Muscle of leg (tissue), 11 donors: Measurements from ENCODE around the gene RAD51B. TPM values are rescaled to one million over a fixed set of nuclear protein-coding genes. Genes with fewer than 3 reads are reported as not detected.
"Not testable (repeated sequence)": the region's sequence is repeated elsewhere in the genome, so short reads cannot be mapped to it uniquely, and the experiment has no call there.

Source experiments
- DNase-seq: peaks from one replicate; pipeline ENCODE4 v3.0.0; 2013
- H3K27ac ChIP-seq: one replicate; pipeline ENCODE4 v1.5.1; 2013; ENCODE audit warnings: mild to moderate bottlenecking, low read length, control low read depth
- H3K27me3 ChIP-seq: one replicate; pipeline ENCODE4 v1.6.1; 2013; ENCODE audit warnings: low read length; ENCODE audit not compliant: control insufficient read depth, insufficient read depth
- H3K36me3 ChIP-seq: one replicate; pipeline ENCODE4 v1.6.1; 2013; ENCODE audit warnings: low read length; ENCODE audit not compliant: control insufficient read depth, insufficient read depth
- H3K4me1 ChIP-seq: one replicate; pipeline ENCODE4 v1.6.1; 2013; ENCODE audit warnings: low read length; ENCODE audit not compliant: control insufficient read depth, insufficient read depth
- H3K4me3 ChIP-seq: one replicate; pipeline ENCODE4 v1.5.1; 2013; ENCODE audit warnings: low read length, control low read depth
- H3K9me3 ChIP-seq: replicated peaks from 2 replicates; pipeline ENCODE4 v1.6.1; 2013; ENCODE audit warnings: low read depth, low read length; ENCODE audit not compliant: control insufficient read depth
- WGBS: methylation state at CpG from one replicate; pipeline ENCODE4 v1.1.5; 2013; ENCODE audit warnings: missing lambda C conversion rate; ENCODE audit not compliant: insufficient coverage; 5-methylcytosine and 5-hydroxymethylcytosine counted together
- polyA plus RNA-seq, 8 donors: library from polyadenylated mRNA; unstranded; fragments of 120-200 nt; gene quantifications; one replicate each; pipeline versions ENCODE4 v1.2.1 to v1.2.3, GENCODE V29; 2013; ENCODE audit warnings: inconsistent platforms in 1 of 8, low replicate concordance in 1 of 8; ENCODE audit not compliant: insufficient read length in 8 of 8, insufficient read depth in 1 of 8
- total RNA-seq: library from RNA; stranded (reverse); fragments of 120-200 nt; gene quantifications from one replicate; pipeline ENCODE4 v1.2.4, GENCODE V29; 2013

RAD51B gene
- total and polyA plus RNA-seq, 9 donors, result 6.0 to 16.5 (median 7.2) TPM

DNA sequence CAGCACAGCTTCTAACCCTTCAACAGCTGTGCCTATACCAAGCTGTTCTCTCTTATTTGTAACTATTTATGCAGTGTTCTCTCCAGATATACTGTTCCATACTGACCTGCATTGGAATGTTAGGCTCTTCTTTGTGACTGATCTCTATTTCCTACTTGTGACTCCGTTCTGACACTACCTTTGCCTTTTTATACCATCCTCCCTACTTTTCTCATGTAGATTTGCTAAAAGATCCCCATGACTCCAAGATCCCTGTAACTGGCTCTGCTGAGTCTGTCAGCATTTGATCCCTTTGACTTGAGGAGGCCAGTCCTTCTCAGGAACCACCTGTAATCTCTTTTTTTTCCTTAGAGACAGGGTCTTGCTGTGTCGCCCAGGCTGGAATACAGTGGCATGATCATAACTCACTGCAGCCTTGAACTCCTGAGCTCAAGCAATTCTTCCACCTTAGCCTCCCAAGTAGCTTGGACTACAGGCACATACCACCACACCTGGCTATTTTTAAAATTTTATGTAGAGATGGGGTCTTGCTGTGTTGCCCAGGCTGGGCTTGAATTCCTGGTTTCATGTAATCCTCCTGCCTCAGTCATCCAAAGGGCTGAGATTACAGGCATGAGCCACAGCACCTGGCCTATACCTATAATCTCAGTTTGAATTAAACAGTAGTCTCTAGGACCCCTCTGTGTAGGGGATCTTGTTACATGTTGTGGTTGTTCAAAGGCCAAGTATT is 605.0 kb downstream of the RAD51B start:
- WGBS, result 44% methylated on average over 2 of the region's 2 CpGs
- no peaks in the 10 kb centered on the region for H3K36me3 ChIP-seq
- no peaks in the 10 kb centered on the region for H3K27me3 ChIP-seq
- H3K9me3 ChIP-seq, result no peaks in the 10 kb centered on the region
- H3K4me3 ChIP-seq, result no peak overlapping the region
- no peak overlapping the region for H3K27ac ChIP-seq
- peaks cover 2% of the 10 kb centered on the region for H3K4me1 ChIP-seq
- DNase-seq, result no peak

- H3K27ac ChIP-seq, result no peak overlapping the region
- H3K4me1 ChIP-seq, result peaks cover 2% of the 10 kb centered on the region
- no peak for DNase-seq
- no peaks in the 10 kb centered on the region for H3K27me3 ChIP-seq
- H3K36me3 ChIP-seq, result no peaks in the 10 kb centered on the region
- H3K4me3 ChIP-seq, result no peak overlapping the region
- H3K9me3 ChIP-seq, result no peaks in the 10 kb centered on the region
- 88% methylated on average over 5 of the region's 6 CpGs for WGBS
Measured at GRCh38 chr14:68426661-68427549, 607.3 kb downstream of the RAD51B start.

- Histone ChIP-seq H3K4me1 (peaks cover 2% of the 10 kb centered on the region), H3K27me3 (no peaks in the 10 kb centered on the region), H3K36me3 (no peaks in the 10 kb centered on the region), H3K4me3 (no peak overlapping the region), H3K27ac (no peak overlapping the region), H3K9me3 (no peaks in the 10 kb centered on the region)
- no peak for DNase-seq
Measured at GRCh38 chr14:68427550-68427890, 607.9 kb downstream of the RAD51B start.

GRCh38 chr14:68428900-68429299 is 609.3 kb downstream of the RAD51B start:
- not testable (repeated sequence) for H3K27me3 ChIP-seq, H3K9me3 ChIP-seq, DNase-seq, H3K4me3 ChIP-seq, H3K4me1 ChIP-seq, H3K27ac ChIP-seq, H3K36me3 ChIP-seq
- no CpG with 5 or more reads among the region's 5 CpGs for WGBS

DNA sequence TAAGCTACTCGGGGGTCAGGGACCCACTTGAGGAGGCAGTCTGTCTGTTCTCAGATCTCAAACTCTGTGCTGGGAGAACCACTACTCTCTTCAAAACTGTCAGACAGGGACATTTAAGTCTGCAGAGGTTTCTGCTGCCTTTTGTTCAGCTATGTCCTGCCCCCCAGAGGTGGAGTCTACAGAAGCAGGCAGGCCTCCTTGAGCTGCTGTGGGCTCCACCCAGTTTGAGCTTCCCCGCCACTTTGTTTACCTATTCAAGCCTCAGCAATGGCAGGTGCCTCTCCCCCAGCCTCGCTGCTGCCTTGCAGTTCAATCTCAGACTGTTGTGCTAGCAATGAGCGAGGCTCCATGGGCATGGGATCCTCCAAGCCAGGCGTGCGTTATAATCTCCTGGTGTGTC is 614.6 kb downstream of the RAD51B start:
- H3K9me3 ChIP-seq, H3K36me3 ChIP-seq, DNase-seq, H3K27me3 ChIP-seq, H3K4me3 ChIP-seq, H3K27ac ChIP-seq, H3K4me1 ChIP-seq: not testable (repeated sequence)
- WGBS, result 90% methylated on average over 5 of the region's 6 CpGs

- not testable (repeated sequence) for H3K36me3 ChIP-seq, DNase-seq, H3K27me3 ChIP-seq, H3K9me3 ChIP-seq, H3K4me1 ChIP-seq, H3K4me3 ChIP-seq, H3K27ac ChIP-seq
Measured at GRCh38 chr14:68435631-68436030, 616.1 kb downstream of the RAD51B start.

DNA sequence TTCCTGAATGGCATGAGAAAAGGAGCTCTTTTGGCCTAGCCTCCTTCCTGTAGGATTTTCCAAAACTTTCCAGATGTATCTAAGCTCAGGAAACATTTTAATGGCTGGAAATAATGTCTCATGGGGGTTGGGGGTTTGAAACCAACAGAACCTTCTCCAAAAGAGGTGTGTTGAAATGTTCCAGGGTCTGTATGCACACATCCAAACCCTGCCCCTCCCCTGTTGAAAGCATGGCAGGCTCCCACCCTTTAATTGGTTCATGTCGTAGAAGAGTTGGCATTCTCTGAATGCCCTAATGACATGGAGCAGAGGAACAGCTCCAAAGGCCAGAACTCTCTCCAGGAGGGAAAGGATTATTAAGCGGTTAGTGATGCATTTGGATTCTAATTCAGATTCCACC is 620.1 kb downstream of the RAD51B start:
- H3K27ac ChIP-seq, result peak overlapping the region; percentile 8
- peaks cover 8% of the 10 kb centered on the region for H3K9me3 ChIP-seq
- no peak overlapping the region for H3K4me3 ChIP-seq
- DNase-seq, result peak; percentile 79
- WGBS, result no CpG with 5 or more reads among the region's 2 CpGs
- no peaks in the 10 kb centered on the region for H3K36me3 ChIP-seq
- no peaks in the 10 kb centered on the region for H3K27me3 ChIP-seq
- H3K4me1 ChIP-seq, result peaks cover 23% of the 10 kb centered on the region

DNA sequence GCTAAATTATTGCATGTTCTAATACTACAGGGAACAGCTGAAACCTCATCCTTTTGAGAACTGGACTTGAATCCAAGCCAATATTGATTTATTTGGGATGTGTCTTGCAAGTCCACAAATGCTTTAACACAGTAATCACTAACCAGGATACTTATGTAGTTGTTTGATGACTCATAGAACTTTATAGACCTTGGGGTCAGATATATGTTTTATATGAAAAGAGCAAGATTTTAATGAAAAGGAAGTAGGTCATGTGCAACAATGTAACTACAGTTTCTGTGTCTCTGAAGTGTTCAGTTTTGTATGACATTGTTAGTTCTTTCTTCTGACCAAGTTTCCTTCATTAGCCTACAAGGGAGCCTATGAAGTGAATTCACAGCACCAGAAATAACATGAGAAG is 621.2 kb downstream of the RAD51B start:
- no peaks in the 10 kb centered on the region for H3K36me3 ChIP-seq
- no peak for DNase-seq
- no peak overlapping the region for H3K27ac ChIP-seq
- no peak overlapping the region for H3K4me3 ChIP-seq
- no peaks in the 10 kb centered on the region for H3K27me3 ChIP-seq
- peaks cover 4% of the 10 kb centered on the region for H3K9me3 ChIP-seq
- peaks cover 27% of the 10 kb centered on the region for H3K4me1 ChIP-seq

- no peak for DNase-seq
- Histone ChIP-seq H3K27ac (no peak overlapping the region), H3K9me3 (no peaks in the 10 kb centered on the region), H3K27me3 (no peaks in the 10 kb centered on the region), H3K4me3 (no peak overlapping the region), H3K4me1 (peaks cover 27% of the 10 kb centered on the region), H3K36me3 (no peaks in the 10 kb centered on the region)
- WGBS, result no CpG with 5 or more reads among the region's 3 CpGs
Measured at GRCh38 chr14:68441542-68441941, 622.0 kb downstream of the RAD51B start.

DNA sequence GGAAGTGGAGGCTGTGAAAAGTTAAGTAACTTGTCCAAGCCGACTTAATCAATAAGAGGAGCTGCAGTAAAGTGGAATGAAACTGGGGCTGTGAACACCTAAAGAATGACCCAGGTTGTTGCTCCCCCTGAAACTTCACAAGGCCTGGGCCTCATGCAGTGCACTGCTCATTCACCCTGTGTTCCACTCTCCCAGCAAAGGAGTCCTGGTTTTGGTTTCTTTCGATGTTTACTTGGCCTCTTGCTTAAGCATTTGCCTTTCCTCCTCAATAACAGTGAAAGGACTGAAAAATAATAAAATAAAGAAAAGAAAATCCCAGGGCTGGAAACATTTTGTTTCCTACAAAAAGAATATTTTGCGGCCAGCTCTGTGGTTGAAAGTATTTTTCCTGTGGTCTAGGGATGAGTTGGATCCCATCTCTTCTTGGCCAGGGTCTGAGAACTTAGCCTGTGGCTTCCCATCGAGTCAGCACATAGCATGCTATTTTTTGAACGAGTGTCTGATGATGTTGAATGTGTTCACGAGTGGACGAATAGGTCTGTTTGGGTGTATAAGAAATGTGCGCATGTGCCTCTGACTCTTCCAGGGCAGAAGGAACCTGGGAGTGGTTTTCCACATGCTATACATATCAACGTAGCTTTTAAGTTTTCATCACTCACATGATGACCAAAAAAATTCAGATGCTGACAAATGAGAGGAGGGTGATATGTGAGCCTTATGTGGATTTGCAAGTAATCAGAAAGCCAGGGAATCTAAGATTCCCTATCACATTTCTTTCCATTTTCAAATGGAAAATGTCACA is 623.5 kb downstream of the RAD51B start:
- peak overlapping the region; percentile 66 for H3K27ac ChIP-seq
- no peaks in the 10 kb centered on the region for H3K36me3 ChIP-seq
- peak; percentile 88 for DNase-seq
- H3K27me3 ChIP-seq, result no peaks in the 10 kb centered on the region
- no peak overlapping the region for H3K4me3 ChIP-seq
- H3K4me1 ChIP-seq, result peaks cover 29% of the 10 kb centered on the region
- WGBS, result 58% methylated on average over 5 of the region's 9 CpGs
- H3K9me3 ChIP-seq, result no peaks in the 10 kb centered on the region
